Endothelial cell of umbilical vein (primary cell): ENCODE data around the gene CACNG5. TPM values are rescaled to one million over a fixed set of nuclear protein-coding genes. Genes with fewer than 3 reads are reported as not detected.

Experiments
- BruUV-seq: library from RNA; stranded (reverse); fragments of 400-500 nt; replicated peaks from 2 replicates; lab custom pipeline; 2021; lab: Mats Ljungman, UMichigan
- CTCF ChIA-PET: fragments of 300-600, 350-600 bp; sonication (Branson Sonifier 250); formaldehyde crosslinking; loops from one replicate; lab custom pipeline; 2021; ENCODE audit warnings: antibody characterized with exemption, inconsistent platforms; lab: Charles Lee
- POLR2A ChIA-PET: fragments of 300-600, 350-600 bp; sonication (Branson Sonifier 250); formaldehyde crosslinking; loops from one replicate; lab custom pipeline; 2021; ENCODE audit warnings: antibody characterized with exemption, inconsistent platforms; lab: Charles Lee
- DNase-seq: peaks from one replicate; pipeline ENCODE4 v3.0.0-alpha.2; 2011; ENCODE audit warnings: low read depth, low spot score
- FAIRE-seq: peaks from 2 replicates; lab custom pipeline; 2011; peaks lifted over from hg19 to GRCh38; lab: Jason Lieb, UNC
- H2AFZ ChIP-seq: 2 replicates; pipeline ENCODE4 v1.6.0; 2012; ENCODE audit warnings: low read depth, low read length, control low read depth, inconsistent platforms
- H3K27ac ChIP-seq: 2 replicates; pipeline ENCODE4 v1.5.1; 2011; ENCODE audit warnings: low read depth, mild to moderate bottlenecking, control low read depth, low read length, moderate library complexity; ENCODE audit not compliant: insufficient read depth
- H3K27me3 ChIP-seq, 2 experiments: 2 replicates each; pipeline versions ENCODE4 v1.6.0 to v1.6.1; 2011; ENCODE audit warnings: low read length in 2 of 2, mixed read lengths in 1 of 2; ENCODE audit not compliant: control insufficient read depth in 2 of 2, insufficient read depth in 2 of 2
- H3K36me3 ChIP-seq, 2 experiments: 2 replicates in 1 of 2; 3 replicates in 1 of 2; pipeline ENCODE4 v1.5.1; 2011; ENCODE audit warnings: low read length in 2 of 2, mild to moderate bottlenecking in 1 of 2, moderate library complexity in 1 of 2; ENCODE audit not compliant: control insufficient read depth in 2 of 2, insufficient read depth in 2 of 2; ENCODE audit errors: extremely low read depth in 1 of 2
- H3K4me1 ChIP-seq: 3 replicates; pipeline ENCODE4 v1.5.1; 2011; ENCODE audit warnings: mild to moderate bottlenecking, low read length; ENCODE audit not compliant: control insufficient read depth, insufficient read depth; ENCODE audit errors: extremely low read depth
- H3K4me2 ChIP-seq: 2 replicates; pipeline ENCODE4 v1.6.1; 2011; ENCODE audit warnings: low read length, control low read depth, mixed read lengths; ENCODE audit not compliant: insufficient read depth
- H3K4me3 ChIP-seq, 3 experiments: fragments of 200-600 bp in 1 of 3; sonication (generic), shearing (Covaris generic) in 1 of 3; replicated peaks in 1 of 3; 2 replicates each; pipeline ENCODE4 v1.5.1; 2011 to 2016; ENCODE audit warnings: control low read depth in 3 of 3, low read length in 3 of 3, mild to moderate bottlenecking in 2 of 3, inconsistent platforms in 1 of 3, low read depth in 1 of 3, moderate library complexity in 1 of 3; ENCODE audit not compliant: insufficient read depth in 1 of 3
- H3K79me2 ChIP-seq: 2 replicates; pipeline ENCODE4 v1.6.0; 2012; ENCODE audit warnings: low read length, inconsistent platforms; ENCODE audit not compliant: control insufficient read depth, insufficient read depth
- H3K9ac ChIP-seq: replicated peaks from 2 replicates; pipeline ENCODE3; 2011; ENCODE audit warnings: low read length, control low read depth; ENCODE audit not compliant: insufficient read depth; ENCODE audit errors: extremely low read depth
- H3K9me1 ChIP-seq: replicated peaks from 3 replicates; pipeline ENCODE4 v1.6.0; 2011; ENCODE audit warnings: mild to moderate bottlenecking, low read length; ENCODE audit not compliant: control insufficient read depth, insufficient read depth; ENCODE audit errors: extremely low read depth
- H3K9me3 ChIP-seq: replicated peaks from 2 replicates; pipeline ENCODE4 v1.5.1; 2012; ENCODE audit warnings: low read length, inconsistent platforms; ENCODE audit not compliant: control insufficient read depth, insufficient read depth
- H4K20me1 ChIP-seq: replicated peaks from 2 replicates; pipeline ENCODE3; 2011; ENCODE audit warnings: mild to moderate bottlenecking, low read length; ENCODE audit not compliant: control insufficient read depth, insufficient read depth; ENCODE audit errors: extremely low read depth
- CTCF ChIP-seq, 2 donors: IDR thresholded peaks; 1 replicate in 1 of 2; 2 replicates in 1 of 2; pipeline ENCODE4 v1.5.1; 2011; ENCODE audit warnings: low read length in 2 of 2, mild to moderate bottlenecking in 2 of 2, moderate library complexity in 2 of 2, control low read depth in 1 of 2, inconsistent platforms in 1 of 2, low read depth in 1 of 2; ENCODE audit not compliant: insufficient read depth in 1 of 2; ENCODE audit errors: extremely low read depth in 1 of 2
- EZH2 ChIP-seq: IDR thresholded peaks from 2 replicates; pipeline ENCODE4 v1.6.1; 2012; ENCODE audit warnings: borderline replicate concordance, low read depth, mild to moderate bottlenecking, moderate library complexity, low read length, inconsistent platforms; ENCODE audit not compliant: severe bottlenecking
- FOS ChIP-seq: IDR thresholded peaks from 2 replicates; pipeline ENCODE4 v1.6.1; 2011; ENCODE audit warnings: mild to moderate bottlenecking, low read length, moderate library complexity, borderline replicate concordance; ENCODE audit not compliant: insufficient read depth
- GATA2 ChIP-seq: IDR thresholded peaks from 2 replicates; pipeline ENCODE4 v1.7.0; 2011; ENCODE audit warnings: low read depth, mild to moderate bottlenecking, moderate library complexity, mixed read lengths, low read length; ENCODE audit not compliant: insufficient read length, insufficient read depth
- JUN ChIP-seq: IDR thresholded peaks from 2 replicates; pipeline ENCODE4 v1.6.1; 2011; ENCODE audit warnings: borderline replicate concordance, low read depth; ENCODE audit not compliant: insufficient read length, insufficient read depth
- MAX ChIP-seq: IDR thresholded peaks from 2 replicates; pipeline ENCODE4 v1.6.1; 2011; ENCODE audit not compliant: insufficient read depth, insufficient read length
- MYC ChIP-seq: IDR thresholded peaks from one replicate; pipeline ENCODE4 v1.6.1; 2011; ENCODE audit warnings: mild to moderate bottlenecking, low read depth, low read length
- POLR2A ChIP-seq: IDR thresholded peaks from 2 replicates; pipeline ENCODE4 v1.6.1; 2012; ENCODE audit warnings: low read depth, mild to moderate bottlenecking, control low read depth, low read length
- POLR2AphosphoS5 ChIP-seq: IDR thresholded peaks from 2 replicates; pipeline ENCODE4 v1.6.1; 2012; ENCODE audit warnings: low read depth, mild to moderate bottlenecking, control low read depth, low read length, moderate library complexity; ENCODE audit not compliant: insufficient read depth
- dilution Hi-C: fragments of 300-500 bp; cut with MboI; formaldehyde crosslinking; loops from one replicate; pipeline ENCODE4 v1.15.0; 2019; ENCODE audit warnings: low sequenced_read_pairs; ENCODE audit not compliant: extremely low pct_ligation_motif_present
- intact Hi-C: fragments of 100-400 bp; cut with micrococcal nuclease; formaldehyde crosslinking; loops from one replicate; pipeline ENCODE4 v1.10.0; 2022
- microRNA counts: library from miRNA; unstranded; fragments of <30 nt; microRNA quantifications from one replicate; lab custom pipeline; 2016
- microRNA-seq: library from miRNA; unstranded; fragments of <30 nt; microRNA quantifications from one replicate; pipeline ENCODE4 v1.2.0, GENCODE V29; 2021; ENCODE audit warnings: borderline number of aligned reads, borderline replicate concordance
- polyA plus RNA-seq, 4 experiments: library from polyadenylated mRNA; depleted of rRNA in 3 of 4; stranded (reverse) in 3 of 4; unstranded in 1 of 4; fragments of >200 nt; gene quantifications; 2 replicates each; pipeline versions ENCODE4 v1.2.1 to v1.2.3, GENCODE V29; 2011 to 2012; ENCODE audit warnings: missing spikeins in 1 of 4
- small RNA-seq: library from RNA; depleted of rRNA; stranded (forward); fragments of <200 nt; gene quantifications from one replicate; pipeline ENCODE3, GENCODE V24; 2012; ENCODE audit warnings: low replicate concordance, low read depth; ENCODE audit not compliant: insufficient read depth, insufficient read length
- total RNA-seq: library from RNA; stranded (reverse); gene quantifications from 2 replicates; pipeline ENCODE4 v1.2.3, GENCODE V29; 2021

CACNG5 gene
- total and polyA plus RNA-seq, 2 donors (not counting 3 experiments of a cell fraction or from before 2014, with no cell fraction given), result not detected

GRCh38 chr17:66934040-66934439 is 99.1 kb downstream of the CACNG5 start:
- H4K20me1 ChIP-seq, result no peaks in the 10 kb centered on the region
- no peak overlapping the region for H2AFZ ChIP-seq
- dilution Hi-C loops (no loop called here), intact Hi-C loops (no loop called here)
- H3K9me1 ChIP-seq, result no peaks in the 10 kb centered on the region
- CTCF ChIA-PET, result no interaction called here
- H3K9me3 ChIP-seq, result no peaks in the 10 kb centered on the region
- H3K4me1 ChIP-seq, result no peaks in the 10 kb centered on the region
- peaks cover 0 to 2% of the 10 kb centered on the region in 2 experiments for H3K27me3 ChIP-seq
- no peak overlapping the region for H3K9ac ChIP-seq
- H3K4me3 ChIP-seq, result no peak overlapping the region
- FAIRE-seq, result no peak
- H3K79me2 ChIP-seq, result no peaks in the 10 kb centered on the region
- no peak overlapping the region for H3K27ac ChIP-seq
- no peak overlapping the region for H3K4me2 ChIP-seq
- TF ChIP-seq EZH2, result no peak
- no peak for TF ChIP-seq GATA2
- no peak for TF ChIP-seq FOS
- no peak for TF ChIP-seq MYC
- TF ChIP-seq CTCF (IDR thresholded peaks at IDR 0.05; ENCODE audit: extremely low read depth in 1 of 2, insufficient read depth in 1 of 2, low read depth in 1 of 2, low read length in 2 of 2), result no peak
- TF ChIP-seq JUN, result no peak
- TF ChIP-seq POLR2A, result no peak
- no peak for TF ChIP-seq POLR2AphosphoS5
- TF ChIP-seq MAX, result no peak
- DNase-seq, result no peak
- POLR2A ChIA-PET, result no interaction called here
- BruUV-seq, result no TSS peak
- no peaks in the 10 kb centered on the region for H3K36me3 ChIP-seq

MicroRNAs within 50 kb of the gene (microRNA counts, 767-probe panel; counts per million panel counts)
- 723 counts per million, percentile 96 among the panel's probes with 10 or more counts for microRNA hsa-miR-634 (lab: Ali Mortazavi, UCI)

Small RNA genes within 50 kb of the gene (microRNA-seq; reads per million reads assigned to microRNA genes)
- not detected for gene MIR634

Small RNA genes within 50 kb of the gene (small RNA-seq; reads per million reads assigned to genes)
- gene MIR634, result not detected
- not detected for gene RNA5SP446

Other genes with a start within 250 kb of the CACNG5 start
- gene CACNG4, start 129.6 kb downstream of the CACNG5 start, total RNA-seq, result not detected in 2 replicates
- not detected in 2 replicates for gene CACNG4, start 129.6 kb downstream of the CACNG5 start, polyA plus RNA-seq
- not detected in 2 replicates for gene CACNG1, start 209.4 kb downstream of the CACNG5 start, total RNA-seq
- not detected in 2 replicates for gene CACNG1, start 209.4 kb downstream of the CACNG5 start, polyA plus RNA-seq